ENCODE measurements around the gene MYD88.

Gene MYD88

GRCh38 chr3:38138349-38139190 lies at the start of gene MYD88:
Gene MYD88, plus strand, starts transcription at chr3:38138661. Its CDS starts 40 bp downstream, at chr3:38138701.
- Mint-ChIP-seq H3K4me3 (peak within 1 kb of the TSS; percentile 94), H3K27ac (peak within 1 kb of the TSS; percentile 97), H3K9me3 (no peaks in the 10 kb centered on the region), H3K36me3 (ENCODE audit: low read depth) (peaks cover 28% of the 10 kb centered on the region), H3K27me3 (no peaks in the 10 kb centered on the region), H3K4me1 (peaks cover 57% of the 10 kb centered on the region)
- DNase-seq, result peak; percentile 90
- ATAC-seq, result peak; percentile 60

DNA sequence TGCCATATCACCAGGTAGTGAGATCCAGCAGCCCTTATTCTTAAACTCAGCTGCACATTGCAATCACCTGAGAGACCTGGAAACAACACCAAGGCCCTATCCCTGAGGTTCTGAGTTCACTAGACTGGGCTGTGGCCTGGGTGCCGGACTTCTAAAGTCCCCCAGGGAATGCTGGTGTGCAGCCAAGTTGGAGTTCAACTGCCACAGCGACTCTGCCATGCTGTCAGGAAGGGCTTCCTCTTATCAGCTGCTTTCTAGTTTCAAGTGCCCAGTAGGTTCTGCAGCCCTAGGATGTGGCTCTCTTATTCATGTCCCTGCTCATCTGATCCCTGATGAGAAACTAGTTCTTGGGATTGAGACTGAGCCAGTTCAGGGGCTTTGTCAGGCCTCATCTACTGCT lies 49.3 kb upstream of the MYD88 start:
- peaks cover 2% of the 10 kb centered on the region for H3K4me1 Mint-ChIP-seq
- H3K27ac Mint-ChIP-seq, result no peak overlapping the region
- no peak for DNase-seq
- peaks cover 4% of the 10 kb centered on the region for H3K9me3 Mint-ChIP-seq
- H3K36me3 Mint-ChIP-seq (ENCODE audit: low read depth), result peaks cover 2% of the 10 kb centered on the region
- ATAC-seq, result no peak
- no peak overlapping the region for H3K4me3 Mint-ChIP-seq
- H3K27me3 Mint-ChIP-seq, result no peaks in the 10 kb centered on the region

DNA sequence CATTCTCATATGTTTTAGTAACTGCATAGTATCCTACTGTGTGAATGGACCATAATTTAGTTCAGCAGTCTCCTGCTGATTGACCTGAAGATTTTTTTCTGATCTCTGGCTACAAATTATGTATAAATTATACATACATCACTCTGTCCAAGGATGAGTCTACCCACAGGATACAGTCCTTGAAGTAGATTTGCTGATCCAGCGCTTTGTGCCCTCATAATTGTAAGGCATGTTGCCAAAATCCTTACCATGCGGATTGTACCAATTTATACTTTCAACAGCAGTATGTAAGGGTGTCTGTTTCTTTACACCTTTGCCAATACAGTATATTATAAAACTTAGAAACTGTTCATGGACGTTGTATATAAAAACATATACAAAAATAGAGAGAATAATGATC lies 48.0 kb upstream of the MYD88 start:
- H3K27me3 Mint-ChIP-seq, result no peaks in the 10 kb centered on the region
- no peak overlapping the region for H3K27ac Mint-ChIP-seq
- H3K36me3 Mint-ChIP-seq (ENCODE audit: low read depth), result no peaks in the 10 kb centered on the region
- DNase-seq, result no peak
- no peaks in the 10 kb centered on the region for H3K4me1 Mint-ChIP-seq
- no peak overlapping the region for H3K4me3 Mint-ChIP-seq
- ATAC-seq, result no peak
- H3K9me3 Mint-ChIP-seq, result no peaks in the 10 kb centered on the region

DNA sequence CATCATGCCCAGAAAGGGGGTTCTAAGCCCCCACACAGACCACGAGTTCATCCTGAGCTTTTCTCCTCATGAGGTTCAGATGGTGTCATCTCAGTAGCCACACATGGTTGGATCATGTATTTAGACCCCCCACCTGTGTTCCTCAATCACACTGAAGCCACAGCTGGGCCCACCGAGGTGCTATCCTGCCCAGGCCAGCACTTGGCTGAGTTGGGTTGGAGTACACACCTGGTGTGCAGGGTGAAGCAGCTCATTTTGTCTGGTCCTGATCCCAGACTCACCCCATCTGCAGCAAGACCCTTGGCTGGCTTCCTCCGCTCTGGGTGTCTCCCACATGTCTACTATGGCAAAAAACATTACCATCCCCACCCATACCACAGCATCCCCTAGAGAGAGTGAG lies 43.5 kb upstream of the MYD88 start:
- H3K27ac Mint-ChIP-seq, result no peak overlapping the region
- no peaks in the 10 kb centered on the region for H3K27me3 Mint-ChIP-seq
- no peaks in the 10 kb centered on the region for H3K4me1 Mint-ChIP-seq
- no peaks in the 10 kb centered on the region for H3K36me3 Mint-ChIP-seq (ENCODE audit: low read depth)
- H3K4me3 Mint-ChIP-seq, result no peak overlapping the region
- no peak for DNase-seq
- ATAC-seq, result no peak
- no peaks in the 10 kb centered on the region for H3K9me3 Mint-ChIP-seq

DNA sequence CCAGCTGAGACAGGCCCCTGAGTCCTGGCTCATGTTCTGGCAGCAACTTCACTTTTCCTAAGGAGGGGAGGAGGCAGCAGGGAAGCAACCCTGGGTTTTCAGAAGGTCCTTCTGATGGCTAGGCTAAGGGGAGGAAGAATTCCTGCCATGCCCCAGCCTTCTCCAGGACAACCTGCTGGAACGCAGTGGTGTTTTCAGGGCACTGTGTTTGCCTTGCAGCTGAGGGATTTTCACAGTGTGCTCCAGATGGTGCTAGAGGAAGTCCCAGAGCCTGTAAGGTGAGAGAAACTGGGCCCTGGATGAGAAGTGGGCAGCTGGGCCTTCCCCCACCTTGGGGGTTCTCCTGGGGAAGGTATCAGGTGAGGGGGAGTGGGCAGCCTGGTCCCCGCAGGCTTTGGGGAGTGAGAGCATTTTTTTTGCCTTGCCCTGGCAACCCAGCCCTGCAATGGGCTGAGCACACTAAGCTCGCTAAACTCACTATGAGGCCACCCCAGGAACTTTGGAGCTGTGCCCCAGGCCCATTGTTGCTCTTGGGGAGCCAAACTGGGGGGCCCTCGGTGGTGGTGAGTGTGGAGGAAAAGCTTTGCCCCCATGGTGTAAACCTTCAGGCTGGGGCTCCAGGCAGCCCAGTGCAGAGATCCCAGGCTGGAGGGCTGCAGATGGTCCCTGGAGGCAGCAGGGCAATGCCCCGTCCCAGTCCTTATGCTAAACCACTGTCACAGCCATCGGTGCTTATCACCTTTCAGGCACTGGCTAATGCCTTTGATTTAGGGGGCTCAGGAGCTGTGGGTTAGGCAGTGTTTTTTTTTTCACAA lies 42.6 kb upstream of the MYD88 start:
- Mint-ChIP-seq H3K36me3 (ENCODE audit: low read depth) (no peaks in the 10 kb centered on the region), H3K27me3 (no peaks in the 10 kb centered on the region), H3K4me1 (no peaks in the 10 kb centered on the region), H3K9me3 (no peaks in the 10 kb centered on the region), H3K27ac (no peak overlapping the region), H3K4me3 (no peak overlapping the region)
- no peak for ATAC-seq
- DNase-seq, result no peak

DNA sequence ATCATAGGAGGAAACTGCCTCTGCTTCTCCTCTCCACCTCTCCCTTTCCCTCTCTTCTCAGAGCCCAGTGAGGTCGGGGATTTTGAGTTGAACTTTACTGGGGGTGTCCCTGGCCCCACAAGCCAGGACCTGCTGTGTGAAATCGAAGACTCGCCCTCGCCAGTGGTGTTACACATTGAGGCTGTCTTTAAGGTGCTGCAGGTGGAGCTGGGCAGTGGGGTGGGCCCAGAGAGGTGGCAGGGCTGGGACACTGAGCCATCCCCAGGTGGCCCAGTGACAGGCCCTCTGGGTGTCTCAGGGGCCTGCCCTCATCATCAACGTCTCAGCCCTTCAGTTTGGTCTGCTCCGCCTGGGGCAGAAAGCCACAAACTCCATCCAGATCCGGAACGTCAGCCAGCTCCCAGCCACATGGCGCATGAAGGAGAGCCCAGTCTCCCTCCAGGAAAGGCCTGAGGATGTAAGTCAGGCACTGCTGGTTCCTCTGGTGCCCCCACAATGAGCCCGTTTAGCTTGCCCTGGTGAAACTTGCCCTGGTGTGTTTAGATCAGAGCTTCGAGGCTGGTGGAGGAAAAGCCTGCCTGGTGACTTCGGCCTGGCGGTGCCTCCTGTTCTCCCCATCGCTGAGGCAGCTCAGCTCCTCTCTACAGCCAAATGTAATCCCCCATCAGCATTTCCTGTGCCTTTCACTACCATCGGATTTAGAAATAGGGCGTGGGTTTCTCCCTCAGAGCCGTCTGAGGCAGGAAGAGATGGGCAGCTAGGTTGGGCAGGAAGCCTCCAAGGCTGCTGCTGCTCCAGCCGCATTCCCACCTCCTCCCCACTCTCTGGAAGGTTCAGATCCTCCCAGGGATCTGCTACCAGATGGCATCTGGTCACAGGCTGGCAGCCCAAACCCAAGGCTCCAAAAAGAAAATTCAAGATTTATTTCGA lies 40.8 kb upstream of the MYD88 start:
- Mint-ChIP-seq H3K4me1 (no peaks in the 10 kb centered on the region), H3K27ac (no peak overlapping the region), H3K36me3 (ENCODE audit: low read depth) (no peaks in the 10 kb centered on the region), H3K27me3 (no peaks in the 10 kb centered on the region), H3K4me3 (no peak overlapping the region), H3K9me3 (no peaks in the 10 kb centered on the region)
- ATAC-seq (no peak), DNase-seq (no peak)

DNA sequence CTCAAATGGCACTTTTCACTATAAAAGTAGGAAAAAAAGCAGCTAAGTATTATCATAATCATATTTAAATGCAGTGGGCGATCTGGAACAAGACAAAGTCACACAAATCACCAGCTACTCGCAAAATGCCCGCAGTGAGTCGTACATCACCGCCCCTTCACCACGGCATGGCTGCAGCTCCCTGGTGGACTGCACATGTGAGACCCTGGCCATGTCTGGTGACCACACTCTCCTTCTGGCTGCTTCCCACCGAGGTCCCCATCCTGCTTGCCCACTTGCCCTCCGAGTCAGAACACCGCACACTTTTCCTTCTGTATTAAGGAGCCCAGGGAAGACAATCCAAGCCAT lies 40.1 kb upstream of the MYD88 start:
- no peaks in the 10 kb centered on the region for H3K36me3 Mint-ChIP-seq (ENCODE audit: low read depth)
- H3K27ac Mint-ChIP-seq, result no peak overlapping the region
- no peaks in the 10 kb centered on the region for H3K9me3 Mint-ChIP-seq
- DNase-seq (no peak), ATAC-seq (no peak)
- no peak overlapping the region for H3K4me3 Mint-ChIP-seq
- no peaks in the 10 kb centered on the region for H3K4me1 Mint-ChIP-seq
- no peaks in the 10 kb centered on the region for H3K27me3 Mint-ChIP-seq

GRCh38 chr3:38099518-38099917 lies 38.9 kb upstream of the MYD88 start:
- DNase-seq (no peak), ATAC-seq (no peak)
- Mint-ChIP-seq H3K4me3 (no peak overlapping the region), H3K9me3 (no peaks in the 10 kb centered on the region), H3K27me3 (no peaks in the 10 kb centered on the region), H3K27ac (no peak overlapping the region), H3K4me1 (no peaks in the 10 kb centered on the region), H3K36me3 (ENCODE audit: low read depth) (no peaks in the 10 kb centered on the region)

DNA sequence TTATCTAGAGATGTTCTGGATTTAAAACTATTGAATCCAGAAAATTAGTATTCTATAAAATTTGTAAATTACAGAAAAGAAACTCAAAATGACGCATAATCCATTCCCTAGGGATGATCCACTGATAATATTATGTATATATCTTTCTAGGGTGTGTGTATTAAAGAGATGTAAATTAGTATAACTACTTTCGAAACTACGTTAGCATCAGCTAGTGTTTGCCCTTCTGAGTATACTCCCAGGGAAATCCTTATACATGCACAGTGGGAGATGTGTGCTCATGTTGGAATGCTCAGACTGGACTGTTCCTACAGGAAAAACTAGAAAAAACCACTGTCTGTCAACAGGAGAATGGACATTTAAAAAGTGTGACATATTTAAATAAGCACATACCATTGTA lies 38.0 kb upstream of the MYD88 start:
- H3K4me1 Mint-ChIP-seq, result no peaks in the 10 kb centered on the region
- ATAC-seq (no peak), DNase-seq (no peak)
- H3K36me3 Mint-ChIP-seq (ENCODE audit: low read depth), result no peaks in the 10 kb centered on the region
- H3K27ac Mint-ChIP-seq, result no peak overlapping the region
- peaks cover 2% of the 10 kb centered on the region for H3K27me3 Mint-ChIP-seq
- no peak overlapping the region for H3K4me3 Mint-ChIP-seq
- peaks cover 9% of the 10 kb centered on the region for H3K9me3 Mint-ChIP-seq

- no peak overlapping the region for H3K27ac Mint-ChIP-seq
- ATAC-seq, result no peak
- no peaks in the 10 kb centered on the region for H3K36me3 Mint-ChIP-seq (ENCODE audit: low read depth)
- H3K4me3 Mint-ChIP-seq, result no peak overlapping the region
- H3K9me3 Mint-ChIP-seq, result peaks cover 13% of the 10 kb centered on the region
- no peaks in the 10 kb centered on the region for H3K4me1 Mint-ChIP-seq
- peaks cover 2% of the 10 kb centered on the region for H3K27me3 Mint-ChIP-seq
- no peak for DNase-seq
Observed at GRCh38 chr3:38101811-38102443, 36.5 kb upstream of the MYD88 start.

DNA sequence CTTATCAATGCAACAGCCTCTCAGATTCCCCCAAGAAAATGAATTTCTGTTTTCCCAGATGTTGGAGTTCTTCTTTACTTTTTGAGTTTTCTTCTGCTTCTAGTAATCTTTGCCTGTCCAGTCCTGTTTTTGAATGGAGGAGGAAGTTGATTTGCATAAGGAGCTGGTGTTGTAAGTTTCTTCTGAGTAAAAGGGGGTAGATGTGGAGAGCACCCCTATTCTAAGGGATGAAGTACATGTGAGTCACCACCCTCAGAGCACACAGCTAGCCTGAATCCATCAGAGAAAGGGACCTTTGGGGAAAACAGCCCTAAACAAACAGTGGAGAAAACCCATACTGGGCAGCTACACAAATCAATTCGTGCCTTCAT lies 36.0 kb upstream of the MYD88 start:
- Mint-ChIP-seq H3K4me3 (no peak overlapping the region), H3K4me1 (no peaks in the 10 kb centered on the region), H3K36me3 (ENCODE audit: low read depth) (no peaks in the 10 kb centered on the region), H3K27me3 (peaks cover 2% of the 10 kb centered on the region), H3K27ac (no peak overlapping the region), H3K9me3 (peaks cover 13% of the 10 kb centered on the region)
- no peak for ATAC-seq
- DNase-seq, result no peak

GRCh38 chr3:38105525-38105924 lies 32.9 kb upstream of the MYD88 start:
- H3K4me3 Mint-ChIP-seq, result no peak overlapping the region
- ATAC-seq, result no peak
- peaks cover 13% of the 10 kb centered on the region for H3K9me3 Mint-ChIP-seq
- no peak for DNase-seq
- H3K27me3 Mint-ChIP-seq, result peaks cover 2% of the 10 kb centered on the region
- H3K4me1 Mint-ChIP-seq, result no peaks in the 10 kb centered on the region
- H3K27ac Mint-ChIP-seq, result no peak overlapping the region
- no peaks in the 10 kb centered on the region for H3K36me3 Mint-ChIP-seq (ENCODE audit: low read depth)

DNA sequence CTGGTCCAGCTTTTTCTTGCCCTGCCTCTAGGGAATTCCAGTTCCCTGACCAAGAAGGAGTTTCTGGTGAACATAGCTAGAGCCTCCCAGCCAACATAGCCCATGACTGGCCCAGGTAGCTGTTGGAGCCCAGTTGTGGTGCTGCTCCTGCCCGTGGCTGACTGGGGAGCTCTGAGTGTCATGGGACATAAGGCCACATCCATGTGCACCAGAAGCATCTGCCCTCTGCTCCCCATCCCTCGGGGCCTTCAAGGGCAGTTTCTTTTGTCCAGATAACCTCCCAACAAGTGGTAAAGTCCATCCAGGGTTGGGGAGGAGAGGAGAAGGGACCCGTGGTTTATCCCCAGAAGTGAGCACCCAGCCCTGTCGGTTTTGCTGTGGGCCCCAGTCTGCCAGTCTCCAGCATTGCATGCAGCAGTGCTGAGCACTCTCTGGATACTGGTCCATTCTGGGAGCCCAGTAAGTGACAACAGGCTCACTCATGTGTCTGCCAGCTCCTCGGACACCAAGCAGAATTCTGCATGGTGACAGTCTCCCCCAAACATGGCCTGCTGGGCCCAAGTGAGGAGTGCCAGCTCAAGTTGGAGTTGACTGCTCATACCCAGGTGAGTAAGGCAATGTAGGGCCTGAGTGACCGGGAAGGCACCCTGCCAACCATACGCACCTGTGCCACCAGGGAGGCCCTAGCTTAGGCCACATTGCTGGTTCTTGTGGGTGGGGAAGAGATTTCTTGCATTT lies 30.4 kb upstream of the MYD88 start:
- Mint-ChIP-seq H3K36me3 (ENCODE audit: low read depth) (no peaks in the 10 kb centered on the region), H3K4me3 (no peak overlapping the region), H3K9me3 (peaks cover 13% of the 10 kb centered on the region), H3K27me3 (peaks cover 2% of the 10 kb centered on the region), H3K27ac (no peak overlapping the region), H3K4me1 (no peaks in the 10 kb centered on the region)
- ATAC-seq, result no peak
- DNase-seq, result no peak
